Measurements from ENCODE around the gene TRIM38.

DNA sequence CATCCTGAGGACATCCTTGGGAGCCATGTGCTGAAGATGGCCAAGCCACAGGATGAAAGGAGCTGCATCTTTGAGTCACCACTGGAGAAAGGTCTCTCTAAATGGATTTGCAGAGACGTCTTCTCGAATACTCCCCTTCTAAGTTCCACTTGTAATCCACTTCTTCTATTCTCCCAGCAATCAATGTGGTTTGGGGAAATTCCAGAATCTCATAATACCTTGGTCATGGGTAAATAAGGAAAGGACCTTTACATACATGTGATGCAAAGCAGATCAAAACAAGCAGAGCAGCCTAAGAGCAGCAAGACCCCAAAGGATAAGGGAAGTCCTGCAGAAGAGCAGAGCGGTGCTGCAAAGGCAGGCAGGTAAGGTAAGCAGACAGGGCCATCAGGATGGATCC lies 35.3 kb downstream of the TRIM38 start:
- no peak for TF ChIP-seq POLR2A (IDR thresholded peaks at IDR 0.05)
- TF ChIP-seq, protein P1, sequence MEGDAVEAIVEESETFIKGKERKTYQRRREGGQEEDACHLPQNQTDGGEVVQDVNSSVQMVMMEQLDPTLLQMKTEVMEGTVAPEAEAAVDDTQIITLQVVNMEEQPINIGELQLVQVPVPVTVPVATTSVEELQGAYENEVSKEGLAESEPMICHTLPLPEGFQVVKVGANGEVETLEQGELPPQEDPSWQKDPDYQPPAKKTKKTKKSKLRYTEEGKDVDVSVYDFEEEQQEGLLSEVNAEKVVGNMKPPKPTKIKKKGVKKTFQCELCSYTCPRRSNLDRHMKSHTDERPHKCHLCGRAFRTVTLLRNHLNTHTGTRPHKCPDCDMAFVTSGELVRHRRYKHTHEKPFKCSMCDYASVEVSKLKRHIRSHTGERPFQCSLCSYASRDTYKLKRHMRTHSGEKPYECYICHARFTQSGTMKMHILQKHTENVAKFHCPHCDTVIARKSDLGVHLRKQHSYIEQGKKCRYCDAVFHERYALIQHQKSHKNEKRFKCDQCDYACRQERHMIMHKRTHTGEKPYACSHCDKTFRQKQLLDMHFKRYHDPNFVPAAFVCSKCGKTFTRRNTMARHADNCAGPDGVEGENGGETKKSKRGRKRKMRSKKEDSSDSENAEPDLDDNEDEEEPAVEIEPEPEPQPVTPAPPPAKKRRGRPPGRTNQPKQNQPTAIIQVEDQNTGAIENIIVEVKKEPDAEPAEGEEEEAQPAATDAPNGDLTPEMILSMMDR (IDR thresholded peaks at IDR 0.05), result no peak
- no peak for TF ChIP-seq POLR2AphosphoS5 (IDR thresholded peaks at IDR 0.05)

Data from prostate gland (tissue), 2 donors.